H9 (cell line): ENCODE results near the gene MED12. TPM values are rescaled to one million over a fixed set of nuclear protein-coding genes. Genes with fewer than 3 reads are reported as not detected.

Experiments used
- DNase-seq: peaks from one replicate; pipeline ENCODE4 v3.0.0-alpha.2; 2017
- H2AFZ ChIP-seq: one replicate; pipeline ENCODE4 v1.6.1; 2013; ENCODE audit warnings: mild to moderate bottlenecking, low read length, control low read depth, moderate library complexity
- H2AK5ac ChIP-seq: 2 replicates; pipeline ENCODE4 v1.6.1; 2013; ENCODE audit warnings: low read length, control low read depth, mixed read lengths; ENCODE audit not compliant: insufficient read length
- H2BK120ac ChIP-seq: one replicate; pipeline ENCODE4 v1.6.1; 2013; ENCODE audit warnings: low read depth, mild to moderate bottlenecking, low read length, control low read depth, inconsistent platforms; ENCODE audit not compliant: poor library complexity, severe bottlenecking
- H2BK12ac ChIP-seq: 2 replicates; pipeline ENCODE4 v1.6.1; 2013; ENCODE audit warnings: low read length, control low read depth, mixed read lengths, low read depth; ENCODE audit not compliant: insufficient read length
- H2BK15ac ChIP-seq: 2 replicates; pipeline ENCODE4 v1.6.1; 2013; ENCODE audit warnings: low read depth, low read length, control low read depth
- H2BK20ac ChIP-seq: one replicate; pipeline ENCODE4 v1.6.1; 2013; ENCODE audit warnings: low read depth, mild to moderate bottlenecking, low read length, control low read depth, inconsistent platforms; ENCODE audit not compliant: poor library complexity, severe bottlenecking
- H2BK5ac ChIP-seq: 2 replicates; pipeline ENCODE4 v1.6.1; 2013; ENCODE audit warnings: low read length, control low read depth, mixed read lengths; ENCODE audit not compliant: insufficient read length
- H3K14ac ChIP-seq: 2 replicates; pipeline ENCODE4 v1.6.1; 2013; ENCODE audit warnings: low read length, control low read depth; ENCODE audit not compliant: insufficient read depth
- H3K18ac ChIP-seq: 2 replicates; pipeline ENCODE4 v1.6.1; 2013; ENCODE audit warnings: low read depth, mild to moderate bottlenecking, mixed read lengths, low read length, control low read depth; ENCODE audit not compliant: insufficient read length
- H3K23ac ChIP-seq: 2 replicates; pipeline ENCODE4 v1.6.1; 2013; ENCODE audit warnings: low read length, control low read depth, mixed read lengths, low read depth; ENCODE audit not compliant: insufficient read length
- H3K23me2 ChIP-seq: 2 replicates; pipeline ENCODE4 v1.6.1; 2013; ENCODE audit warnings: low read depth, mild to moderate bottlenecking, mixed read lengths, low read length, control low read depth; ENCODE audit not compliant: insufficient read length, poor library complexity, severe bottlenecking
- H3K27ac ChIP-seq: 2 replicates; pipeline ENCODE4 v1.5.1; 2013; ENCODE audit warnings: low read length, control low read depth, mixed read lengths, low read depth; ENCODE audit not compliant: insufficient read length
- H3K27me3 ChIP-seq: 2 replicates; pipeline ENCODE4 v1.6.1; 2013; ENCODE audit warnings: low read length, control low read depth, inconsistent platforms; ENCODE audit not compliant: insufficient read depth
- H3K4ac ChIP-seq: 2 replicates; pipeline ENCODE4 v1.6.1; 2013; ENCODE audit warnings: low read depth, mild to moderate bottlenecking, control low read depth, inconsistent platforms, low read length, moderate library complexity
- H3K4me1 ChIP-seq: 2 replicates; pipeline ENCODE4 v1.6.1; 2013; ENCODE audit warnings: low read length, control low read depth, inconsistent platforms; ENCODE audit not compliant: insufficient read depth
- H3K4me2 ChIP-seq: 2 replicates; pipeline ENCODE4 v1.6.1; 2013; ENCODE audit warnings: low read length, control low read depth, mixed read lengths; ENCODE audit not compliant: insufficient read length, insufficient read depth
- H3K56ac ChIP-seq: 2 replicates; pipeline ENCODE4 v1.6.1; 2013; ENCODE audit warnings: low read depth, mild to moderate bottlenecking, mixed read lengths, low read length, control low read depth; ENCODE audit not compliant: insufficient read length
- H3K79me1 ChIP-seq: 2 replicates; pipeline ENCODE4 v1.6.1; 2013; ENCODE audit warnings: low read depth, mild to moderate bottlenecking, moderate library complexity, low read length, control low read depth, inconsistent platforms; ENCODE audit not compliant: insufficient read depth, poor library complexity, severe bottlenecking
- H3K79me2 ChIP-seq: 2 replicates; pipeline ENCODE4 v1.6.1; 2013; ENCODE audit warnings: low read length, control low read depth, inconsistent platforms; ENCODE audit not compliant: insufficient read depth
- H3K9ac ChIP-seq: 2 replicates; pipeline ENCODE4 v1.6.1; 2013; ENCODE audit warnings: low read length, control low read depth, mixed read lengths; ENCODE audit not compliant: insufficient read length; ENCODE audit errors: extremely low read depth
- H3K9me3 ChIP-seq: one replicate; pipeline ENCODE4 v1.6.1; 2013; ENCODE audit warnings: low read depth, low read length, inconsistent platforms; ENCODE audit not compliant: control insufficient read depth
- H3T11ph ChIP-seq: one replicate; pipeline ENCODE4 v1.6.1; 2013; ENCODE audit warnings: mild to moderate bottlenecking, low read length, control low read depth, inconsistent platforms
- H4K20me1 ChIP-seq: one replicate; pipeline ENCODE4 v1.6.1; 2013; ENCODE audit not compliant: control insufficient read depth, insufficient read length, insufficient read depth
- H4K5ac ChIP-seq: 2 replicates; pipeline ENCODE4 v1.6.1; 2013; ENCODE audit warnings: low read depth, mild to moderate bottlenecking, mixed read lengths, low read length, control low read depth; ENCODE audit not compliant: insufficient read length
- H4K8ac ChIP-seq: replicated peaks from 2 replicates; pipeline ENCODE4 v1.6.1; 2013; ENCODE audit warnings: low read length, control low read depth, mixed read lengths, low read depth; ENCODE audit not compliant: insufficient read length
- H4K91ac ChIP-seq: 2 replicates; pipeline ENCODE4 v1.6.1; 2013; ENCODE audit warnings: low read depth, mild to moderate bottlenecking, moderate library complexity, mixed read lengths, low read length, control low read depth; ENCODE audit not compliant: insufficient read length
- H3K27ac Mint-ChIP-seq, 3 experiments: 2 replicates in 2 of 3; 3 replicates in 1 of 3; pipeline ENCODE4 v1.8.0; 2020 to 2021; ENCODE audit warnings: mixed read lengths in 3 of 3, mild to moderate bottlenecking in 1 of 3, moderate library complexity in 1 of 3
- H3K27me3 Mint-ChIP-seq: 2 replicates; pipeline ENCODE4 v1.8.0; 2021; ENCODE audit warnings: low read depth, mild to moderate bottlenecking, moderate library complexity, mixed read lengths
- H3K36me3 Mint-ChIP-seq, 3 experiments: 2 replicates in 2 of 3; 3 replicates in 1 of 3; pipeline ENCODE4 v1.8.0; 2020 to 2021; ENCODE audit warnings: low read depth in 3 of 3, mixed read lengths in 3 of 3; ENCODE audit not compliant: insufficient read depth in 1 of 3
- H3K4me1 Mint-ChIP-seq, 2 experiments: 2 replicates each; pipeline ENCODE4 v1.8.0; 2020; ENCODE audit warnings: mixed read lengths in 2 of 2
- H3K4me3 Mint-ChIP-seq, 2 experiments: 2 replicates in 1 of 2; 3 replicates in 1 of 2; pipeline ENCODE4 v1.8.0; 2020 to 2021; ENCODE audit warnings: mild to moderate bottlenecking in 2 of 2, mixed read lengths in 2 of 2, moderate library complexity in 1 of 2
- H3K9me3 Mint-ChIP-seq, 2 experiments: 2 replicates in 1 of 2; 3 replicates in 1 of 2; pipeline ENCODE4 v1.8.0; 2020; ENCODE audit warnings: mild to moderate bottlenecking in 2 of 2, mixed read lengths in 2 of 2, moderate library complexity in 1 of 2
- CTCF ChIP-seq: fragments of 200-600 bp; sonication (generic); conservative IDR thresholded peaks from 3 replicates; pipeline ENCODE4 v1.8.0; 2021; ENCODE audit warnings: antibody characterized with exemption, mild to moderate bottlenecking
- WGBS: extraction: QIAGEN DNeasy Blood & Tissue Kit; methylation state at CpG from one replicate; pipeline ENCODE4 v1.1.7; 2013; ENCODE audit warnings: missing lambda C conversion rate, low lambda C conversion rate, mixed read lengths; ENCODE audit not compliant: insufficient read length; ENCODE audit errors: extremely low coverage; 5-methylcytosine and 5-hydroxymethylcytosine counted together
- total RNA-seq: library from RNA; stranded (reverse); gene quantifications from 2 replicates; pipeline ENCODE4 v1.2.1, GENCODE V29; 2021

Gene MED12
- total RNA-seq, 1 experiment from 2014 or later: 33.0 TPM

GRCh38 chrX:71148278-71148663 is 29.9 kb downstream of the MED12 start:
- Histone ChIP-seq H4K20me1 (peaks cover 2% of the 10 kb centered on the region), H4K5ac (no peak overlapping the region), H2BK120ac (no peak overlapping the region), H3K14ac (no peak overlapping the region; the same call in 1 of the 2 replicates), H3K9me3 (peaks cover 26% of the 10 kb centered on the region), H3K4me1 (no peaks in the 10 kb centered on the region; the same call in 1 of the 2 replicates), H2BK15ac (no peak overlapping the region), H3K4me2 (no peak overlapping the region), H3T11ph (no peak overlapping the region), H4K8ac (no peak overlapping the region), H3K9ac (no peak overlapping the region), H3K56ac (no peak overlapping the region), H3K18ac (no peak overlapping the region), H3K79me1 (no peaks in the 10 kb centered on the region), H3K27ac (no peak overlapping the region), H3K23me2 (peaks cover 6% of the 10 kb centered on the region), H4K91ac (no peak overlapping the region), H3K79me2 (no peaks in the 10 kb centered on the region), H2BK20ac (no peak overlapping the region), H3K27me3 (no peaks in the 10 kb centered on the region), H2BK5ac (no peak overlapping the region), H2AK5ac (no peak overlapping the region), H3K4ac (no peak overlapping the region), H3K23ac (no peak overlapping the region), H2BK12ac (no peak overlapping the region), H2AFZ (no peak overlapping the region)
- Mint-ChIP-seq H3K27me3 (peaks cover 6% of the 10 kb centered on the region), H3K4me3 (no peak overlapping the region), H3K9me3 (peaks cover 58 to 81% of the 10 kb centered on the region in 2 experiments), H3K4me1 (peaks cover 15 to 19% of the 10 kb centered on the region in 2 experiments), H3K36me3 (peaks cover 6 to 11% (median 11%) of the 10 kb centered on the region in 3 experiments; a peak in 6 of 7 replicates), H3K27ac (no peak overlapping the region)
- DNase-seq: no peak
- TF ChIP-seq CTCF: no peak
- no CpG with 5 or more reads among the region's 8 CpGs for WGBS
